HL-60 (cell line): ENCODE results near the gene PPP1R36.

Source experiments
- CTCF ChIP-seq: IDR thresholded peaks from one replicate; pipeline ENCODE4 v1.5.1; 2011; ENCODE audit warnings: low read length, control low read depth, inconsistent platforms; ENCODE audit not compliant: insufficient read depth
- POLR2AphosphoS5 ChIP-seq: IDR thresholded peaks from 2 replicates; pipeline ENCODE4 v1.6.1; 2012; ENCODE audit warnings: low read depth
- REST ChIP-seq: IDR thresholded peaks from 2 replicates; pipeline ENCODE4 v1.6.1; 2012; ENCODE audit warnings: low read depth; ENCODE audit not compliant: insufficient replicate concordance

GRCh38 chr14:64525354-64525753, 24.4 kb upstream of the PPP1R36 start:
- TF ChIP-seq CTCF (no peak), REST (no peak), POLR2AphosphoS5 (no peak)
